Mucosa of descending colon (tissue), 3 donors: ENCODE measurements around the gene HOXC6. TPM values are rescaled to one million over a fixed set of nuclear protein-coding genes. Genes with fewer than 3 reads are reported as not detected.
"Not testable (repeated sequence)": the region's sequence is repeated elsewhere in the genome, so short reads cannot be mapped to it uniquely, and the experiment has no call there.

Experiments
- ATAC-seq: fragments of 200-7000 bp; cut with Tn5 transposase; one replicate; pipeline ENCODE4 v1.9.1; 2020; ENCODE audit warnings: mild to moderate bottlenecking, moderate library complexity
- DNase-seq, 3 donors: peaks; one replicate each; pipeline ENCODE4 v3.0.0-alpha.2; 2020
- H3K36me3 ChIP-seq: fragments of 200-600 bp; one replicate; pipeline ENCODE4 v1.8.0; 2021; ENCODE audit warnings: low read depth, mild to moderate bottlenecking
- H3K4me1 ChIP-seq: fragments of 200-600 bp; one replicate; pipeline ENCODE4 v1.8.0; 2021; ENCODE audit warnings: low read depth, mild to moderate bottlenecking
- H3K4me3 ChIP-seq: fragments of 200-600 bp; one replicate; pipeline ENCODE4 v1.8.0; 2021; ENCODE audit warnings: mild to moderate bottlenecking
- H3K9me3 ChIP-seq: fragments of 200-600 bp; one replicate; pipeline ENCODE4 v1.8.0; 2021; ENCODE audit warnings: mild to moderate bottlenecking
- intact Hi-C, 2 donors: fragments of 100-400 bp; cut with DNase I in 1 of 2; cut with micrococcal nuclease in 1 of 2; formaldehyde crosslinking; loops; one replicate each; pipeline versions ENCODE4 v1.11.0 to v1.11.1; 2022; cut with DNase I, micrococcal nuclease
- microRNA-seq: library from miRNA; unstranded; fragments of <30 nt; microRNA quantifications from one replicate; pipeline ENCODE4, GENCODE V29; 2019
- total RNA-seq, 3 donors: library from RNA; stranded (reverse); fragmentation: NEBNext Ultra II Directional in 2 of 3; extraction: Animal tissue kit (Norgen Biotek cat#: 25700) in 2 of 3; gene quantifications; one replicate each; pipeline versions ENCODE4 v1.2.1 to v1.2.4, GENCODE V29; 2021 to 2023
- TF ChIP-seq, protein P1 (sequence below): fragments of 200-600 bp; IDR thresholded peaks from one replicate; pipeline ENCODE4 v1.8.0; 2022; ENCODE audit warnings: antibody characterized with exemption, mild to moderate bottlenecking
- donor health status: DM: no; HTN: no; CAD: no; lungs with moderate emphysema.
- donor health status: DM: no; HTN: no; CAD: no.
- donor health status: DM: no; HTN: yes; CAD: no.

HOXC6 gene
- total RNA-seq, 3 donors from 2014 or later, result 0.22 to 0.32 TPM; not detected in 1

DNA sequence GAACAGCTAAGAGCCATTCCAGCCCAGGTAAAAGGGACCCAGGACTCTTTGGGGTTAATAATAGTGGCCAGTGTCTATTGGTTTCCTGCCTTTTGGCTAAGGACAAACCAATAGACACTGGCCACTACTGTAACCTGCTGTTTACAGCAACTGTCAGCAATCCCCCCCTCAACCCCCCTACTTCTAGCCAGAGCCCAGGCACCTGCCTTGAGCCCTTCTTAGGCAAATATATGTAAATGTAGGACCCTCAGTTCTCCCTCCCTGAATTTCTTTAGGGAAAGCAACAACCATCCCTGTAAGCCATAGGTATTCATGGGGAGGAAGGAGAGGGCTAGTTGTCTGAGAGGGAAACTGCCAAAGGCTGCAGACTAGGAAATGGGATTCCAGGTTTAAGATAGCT is 47.7 kb downstream of the HOXC6 start:
- no peaks in the 10 kb centered on the region for H3K4me1 ChIP-seq
- ATAC-seq (no peak), DNase-seq (no peak)
- intact Hi-C loops, result no loop called here
- TF ChIP-seq, protein P1, sequence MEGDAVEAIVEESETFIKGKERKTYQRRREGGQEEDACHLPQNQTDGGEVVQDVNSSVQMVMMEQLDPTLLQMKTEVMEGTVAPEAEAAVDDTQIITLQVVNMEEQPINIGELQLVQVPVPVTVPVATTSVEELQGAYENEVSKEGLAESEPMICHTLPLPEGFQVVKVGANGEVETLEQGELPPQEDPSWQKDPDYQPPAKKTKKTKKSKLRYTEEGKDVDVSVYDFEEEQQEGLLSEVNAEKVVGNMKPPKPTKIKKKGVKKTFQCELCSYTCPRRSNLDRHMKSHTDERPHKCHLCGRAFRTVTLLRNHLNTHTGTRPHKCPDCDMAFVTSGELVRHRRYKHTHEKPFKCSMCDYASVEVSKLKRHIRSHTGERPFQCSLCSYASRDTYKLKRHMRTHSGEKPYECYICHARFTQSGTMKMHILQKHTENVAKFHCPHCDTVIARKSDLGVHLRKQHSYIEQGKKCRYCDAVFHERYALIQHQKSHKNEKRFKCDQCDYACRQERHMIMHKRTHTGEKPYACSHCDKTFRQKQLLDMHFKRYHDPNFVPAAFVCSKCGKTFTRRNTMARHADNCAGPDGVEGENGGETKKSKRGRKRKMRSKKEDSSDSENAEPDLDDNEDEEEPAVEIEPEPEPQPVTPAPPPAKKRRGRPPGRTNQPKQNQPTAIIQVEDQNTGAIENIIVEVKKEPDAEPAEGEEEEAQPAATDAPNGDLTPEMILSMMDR, result no peak
- H3K36me3 ChIP-seq, result no peaks in the 10 kb centered on the region
- no peak overlapping the region for H3K4me3 ChIP-seq
- no peaks in the 10 kb centered on the region for H3K9me3 ChIP-seq

- H3K9me3 ChIP-seq, intact Hi-C loops, ATAC-seq, H3K4me3 ChIP-seq, H3K4me1 ChIP-seq, H3K36me3 ChIP-seq, DNase-seq: not testable (repeated sequence)
Measured at GRCh38 chr12:54077843-54078242, 49.6 kb downstream of the HOXC6 start.

GRCh38 chr12:54079115-54079514 is 50.9 kb downstream of the HOXC6 start:
- H3K4me1 ChIP-seq, H3K4me3 ChIP-seq, H3K36me3 ChIP-seq, H3K9me3 ChIP-seq, DNase-seq, ATAC-seq, intact Hi-C loops: not testable (repeated sequence)

Small RNA genes within 50 kb of the gene (microRNA-seq; reads per million reads assigned to microRNA genes)
- gene MIR196A2, result 747 reads per million, percentile 82 among the genes with 10 or more reads in this experiment
- gene MIR615, result 3.0 reads per million, percentile 14 among the genes with 10 or more reads in this experiment

Other genes starting within 250 kb of the HOXC6 start
- not detected for gene HOXC13, start 89.6 kb upstream of the HOXC6 start, total RNA-seq
- not detected for gene HOXC12, start 73.5 kb upstream of the HOXC6 start, total RNA-seq
- gene HOXC11, start 55.3 kb upstream of the HOXC6 start, total RNA-seq, result not detected
- not detected for gene HOTAIR, start 53.5 kb upstream of the HOXC6 start, total RNA-seq
- gene HOXC10, start 43.3 kb upstream of the HOXC6 start, total RNA-seq, result not detected
- gene HOXC9, start 28.3 kb upstream of the HOXC6 start, total RNA-seq, result not detected
- gene HOXC8, start 19.5 kb upstream of the HOXC6 start, total RNA-seq, result not detected
- not detected for gene HOXC5, start 4.6 kb downstream of the HOXC6 start, total RNA-seq
- gene HOXC4, start 25.4 kb downstream of the HOXC6 start, total RNA-seq, result 1 to 10 TPM in 1 of 3 donors, not detected in 2; 2.3 TPM
- 10 to 100 TPM; 26.2 to 39.4 (median 28.9) TPM for gene SMUG1, start 160.5 kb downstream of the HOXC6 start, total RNA-seq